C4-2B (cell line): ENCODE measurements around the gene ATF3.

Experiments used
- CTCF ChIP-seq: fragments of 450-650 bp; conservative IDR thresholded peaks from 2 replicates; pipeline ENCODE4 v1.5.1; 2017; ENCODE audit warnings: mild to moderate bottlenecking
- ZFX ChIP-seq: fragments of 450-650 bp; IDR thresholded peaks from 2 replicates; pipeline ENCODE4 v1.6.1; 2017

GRCh38 chr1:212581034-212581433 is 27.5 kb upstream of the ATF3 start:
- TF ChIP-seq CTCF, result no peak
- TF ChIP-seq ZFX, result no peak
